Ureter (tissue), 1 donor: ENCODE measurements around the gene ZHX3. TPM values are rescaled to one million over a fixed set of nuclear protein-coding genes. Genes with fewer than 3 reads are reported as not detected.

ENCODE experiments used
- DNase-seq: peaks from one replicate; pipeline ENCODE4 v3.0.0-alpha.2; 2020; ENCODE audit warnings: low spot score
- total RNA-seq: library from RNA; stranded (reverse); gene quantifications from one replicate; pipeline ENCODE4 v1.2.4, GENCODE V29; 2023
- donor health status: DM: yes; HTN: yes; CAD: no.

The ZHX3 gene
- total RNA-seq, 1 donor from 2014 or later, result 49.3 TPM

DNA sequence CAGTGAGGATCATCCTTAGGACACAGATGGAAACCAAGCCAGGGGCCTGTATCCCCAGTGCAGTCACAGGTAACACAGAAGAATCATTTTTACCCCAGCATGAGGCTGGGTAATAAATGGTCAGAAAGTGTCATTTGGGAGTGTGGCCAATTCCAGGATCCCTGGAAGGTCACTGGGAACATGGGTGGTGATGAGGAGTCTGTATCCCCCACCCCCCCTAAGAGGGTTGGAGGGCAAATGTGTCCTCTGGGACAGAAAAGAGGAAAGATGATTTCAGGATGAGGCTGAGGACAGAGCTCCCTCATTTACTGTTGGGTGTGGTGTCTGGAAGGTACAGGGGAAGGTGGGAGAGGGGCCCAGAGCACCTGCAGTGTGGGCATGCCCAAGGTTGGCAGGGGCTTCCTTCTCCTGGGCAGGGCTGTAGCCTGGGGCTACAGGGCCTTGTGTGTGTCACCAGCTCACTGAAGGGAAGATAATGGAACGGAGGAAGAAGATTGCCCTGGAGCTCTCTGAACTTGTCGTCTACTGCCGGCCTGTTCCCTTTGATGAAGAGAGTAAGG is 145.7 kb downstream of the ZHX3 start:
- peak; percentile 29 for DNase-seq

DNA sequence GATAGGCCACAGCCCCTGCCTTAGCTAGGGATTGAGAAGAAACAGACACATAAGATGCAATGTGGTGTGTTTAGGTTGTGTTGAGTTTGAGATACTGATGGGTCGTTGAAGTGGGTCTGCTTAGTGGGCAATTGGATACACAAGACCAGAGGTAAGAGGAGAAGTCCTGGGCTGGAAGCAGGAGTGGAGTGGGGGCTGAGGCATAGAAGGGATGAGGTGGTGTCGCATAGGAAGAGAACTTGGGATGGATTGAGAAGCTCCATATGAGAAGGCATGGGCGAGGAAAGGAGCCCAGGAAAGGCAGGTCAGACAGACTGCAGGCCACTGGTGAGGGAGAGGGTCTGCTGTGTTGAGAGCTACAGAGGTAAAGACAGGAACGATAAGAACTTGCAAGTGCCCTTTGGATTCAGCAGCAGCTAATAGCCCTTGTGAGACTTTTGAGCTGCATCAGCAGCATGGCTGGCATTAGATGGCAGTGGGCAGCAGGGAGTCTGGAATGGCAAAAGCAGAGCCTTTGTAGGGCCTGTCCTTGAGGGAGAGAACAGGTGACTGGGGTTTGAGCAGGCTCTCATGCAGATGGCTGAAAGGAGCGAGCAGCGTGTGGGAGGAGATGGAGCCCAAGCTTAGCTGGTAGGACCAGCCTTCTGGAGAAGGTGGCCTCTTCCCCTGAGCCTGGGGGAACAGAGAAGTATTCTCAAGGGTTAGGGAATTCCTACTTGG is 147.0 kb downstream of the ZHX3 start:
- DNase-seq, result peak; percentile 31

DNA sequence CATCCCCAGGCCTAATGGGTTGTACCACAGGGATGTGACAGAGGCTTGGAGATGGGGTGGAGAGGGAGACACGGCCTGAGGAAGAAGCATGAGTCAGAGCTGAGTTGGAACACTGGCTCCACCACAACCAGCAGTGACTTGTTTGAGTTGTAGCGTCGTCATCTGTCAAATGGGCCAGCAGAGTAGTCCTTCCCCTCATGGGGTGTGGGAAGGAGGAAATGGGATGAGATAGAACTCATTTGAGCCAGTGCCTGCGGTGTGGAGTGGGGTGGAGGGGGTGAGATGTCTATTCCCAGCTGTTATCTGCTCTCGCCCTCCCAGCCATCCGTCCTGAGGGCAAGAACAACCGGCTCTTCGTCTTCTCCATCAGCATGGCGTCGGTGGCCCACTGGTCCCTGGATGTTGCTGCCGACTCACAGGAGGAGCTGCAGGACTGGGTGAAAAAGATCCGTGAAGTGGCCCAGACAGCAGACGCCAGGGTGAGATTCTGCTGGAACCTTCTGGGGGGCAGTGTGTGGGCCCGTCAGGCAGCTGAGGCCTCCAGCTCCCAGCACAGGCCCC is 147.7 kb downstream of the ZHX3 start:
- no peak for DNase-seq

DNA sequence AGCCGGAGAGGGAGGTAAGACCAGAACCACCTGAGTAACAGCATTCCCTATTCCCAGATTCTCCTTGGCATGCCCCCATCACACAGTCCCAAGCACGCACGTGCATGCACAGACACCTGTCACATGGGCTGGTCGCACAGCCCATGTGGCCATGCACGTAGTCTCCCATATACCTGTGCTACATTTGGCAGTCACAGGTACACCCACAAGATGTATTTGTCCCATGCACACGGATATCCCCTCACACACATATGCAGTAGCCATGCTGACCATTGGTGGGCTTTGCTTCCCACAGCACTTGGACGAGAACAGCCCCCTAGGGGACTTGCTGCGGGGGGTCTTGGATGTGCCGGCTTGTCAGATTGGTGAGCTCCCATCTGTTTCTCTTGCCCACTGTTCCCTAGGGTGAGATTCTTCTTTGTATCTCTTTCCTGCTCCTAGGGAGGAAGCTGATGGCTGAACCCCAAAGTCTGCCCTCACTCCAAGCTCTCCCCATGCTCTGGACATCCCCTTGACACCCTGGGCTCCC is 148.3 kb downstream of the ZHX3 start:
- no peak for DNase-seq

GRCh38 chr20:41168281-41169161 is 149.0 kb downstream of the ZHX3 start:
- no peak for DNase-seq

- DNase-seq, result no peak
Measured at GRCh38 chr20:41167481-41168253, 149.9 kb downstream of the ZHX3 start.

- no peak for DNase-seq
Measured at GRCh38 chr20:41167118-41167470, 150.4 kb downstream of the ZHX3 start.

GRCh38 chr20:41166201-41167117 is 151.1 kb downstream of the ZHX3 start:
- no peak for DNase-seq

- no peak for DNase-seq
Measured at GRCh38 chr20:41165001-41165882, 152.3 kb downstream of the ZHX3 start.

DNA sequence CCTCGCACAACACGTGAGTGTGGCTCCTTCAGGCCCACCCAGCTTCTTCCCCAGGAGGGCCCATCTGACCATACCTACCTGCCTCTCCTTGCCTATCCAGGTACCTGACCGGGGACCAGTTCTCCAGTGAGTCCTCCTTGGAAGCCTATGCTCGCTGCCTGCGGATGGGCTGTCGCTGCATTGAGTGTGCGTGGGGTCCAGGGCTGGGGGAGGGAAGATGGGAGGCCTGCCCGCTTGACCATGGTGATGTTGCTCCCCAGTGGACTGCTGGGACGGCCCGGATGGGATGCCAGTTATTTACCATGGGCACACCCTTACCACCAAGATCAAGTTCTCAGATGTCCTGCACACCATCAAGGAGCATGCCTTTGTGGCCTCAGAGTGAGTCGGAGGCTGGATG is 153.7 kb downstream of the ZHX3 start:
- DNase-seq, result no peak

DNA sequence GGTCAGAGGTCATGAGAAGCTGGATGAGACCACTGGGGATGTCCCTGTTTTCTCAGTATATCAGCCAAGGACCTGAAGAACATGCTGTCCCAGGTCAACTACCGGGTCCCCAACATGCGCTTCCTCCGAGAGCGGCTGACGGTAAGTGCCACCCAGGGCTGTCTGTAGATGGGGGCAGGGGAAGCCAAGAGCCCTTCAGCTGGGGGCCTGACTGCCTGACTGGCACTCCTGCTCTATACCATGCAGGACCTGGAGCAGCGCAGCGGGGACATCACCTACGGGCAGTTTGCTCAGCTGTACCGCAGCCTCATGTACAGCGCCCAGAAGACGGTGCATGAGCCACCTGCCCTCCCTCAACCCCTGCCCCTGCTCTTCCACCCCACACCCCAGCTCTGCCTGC is 155.1 kb downstream of the ZHX3 start:
- DNase-seq, result no peak

- no peak for DNase-seq
Measured at GRCh38 chr20:41161886-41162285, 155.6 kb downstream of the ZHX3 start.

DNA sequence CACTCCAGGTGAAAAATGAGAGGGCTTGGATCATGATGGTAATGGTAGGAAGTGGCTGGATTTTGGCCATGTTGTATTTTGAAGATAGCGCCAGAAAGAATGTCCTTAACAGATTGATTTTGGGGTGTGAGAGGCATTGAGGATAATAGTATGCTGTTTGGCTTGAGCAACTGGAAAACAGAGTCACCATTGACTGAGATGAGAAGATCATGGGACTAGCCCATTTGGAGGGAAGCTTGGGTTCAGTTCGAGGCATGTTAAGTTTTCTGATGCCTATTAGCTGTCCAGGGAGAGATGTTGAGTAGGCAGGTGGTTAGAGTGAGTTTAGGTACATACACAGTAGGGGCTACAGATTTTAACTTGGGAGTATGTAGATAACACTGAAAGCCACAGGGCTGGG is 156.8 kb downstream of the ZHX3 start:
- no peak for DNase-seq

- no peak for DNase-seq
Measured at GRCh38 chr20:41159547-41159946, 158.0 kb downstream of the ZHX3 start.

DNA sequence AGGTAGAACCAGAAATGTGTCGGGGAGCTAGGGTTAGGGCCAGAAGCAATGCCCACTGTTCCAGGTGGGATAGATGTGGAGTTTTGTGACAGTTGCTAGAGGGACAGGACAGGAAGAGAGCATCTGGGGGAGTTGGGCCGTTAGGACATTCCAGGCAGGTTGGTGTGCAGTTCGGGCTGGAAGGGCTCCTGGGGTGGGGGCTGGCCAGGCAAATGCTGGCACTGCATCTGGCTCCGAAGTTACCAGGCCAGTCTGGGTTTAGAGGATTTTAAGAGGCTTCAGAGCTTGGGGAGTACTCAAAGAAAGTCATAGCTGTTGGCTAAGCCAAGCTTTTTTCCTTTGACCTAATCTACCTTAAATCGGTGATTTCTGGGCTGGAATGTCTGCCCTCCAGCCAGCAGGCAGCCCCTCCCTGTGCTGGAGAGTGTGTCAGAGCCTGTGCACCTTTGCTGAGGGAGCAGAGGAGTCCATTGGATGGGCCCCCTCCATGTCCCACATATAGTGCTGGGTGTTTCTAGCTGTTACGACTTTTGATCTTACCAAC is 159.4 kb downstream of the ZHX3 start:
- no peak for DNase-seq

DNA sequence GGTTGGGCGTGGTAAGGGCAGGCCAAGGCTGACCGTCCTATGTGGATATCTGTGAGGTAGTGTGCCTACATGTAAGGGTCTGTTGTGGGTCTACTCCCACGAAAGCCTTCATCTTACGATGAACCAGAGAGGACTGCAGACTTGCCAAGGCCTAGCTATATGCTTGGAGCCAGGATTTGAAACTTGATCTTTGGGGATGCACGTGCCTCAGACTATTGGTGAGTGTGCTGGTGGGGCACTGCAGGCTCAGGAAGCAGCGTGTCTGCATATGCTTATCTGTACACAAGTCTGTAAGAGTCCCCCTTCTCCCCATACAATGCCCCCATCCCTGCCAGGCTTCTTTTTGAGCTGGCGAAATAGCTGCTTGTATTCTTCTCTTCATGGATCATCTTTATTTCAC is 162.3 kb downstream of the ZHX3 start:
- no peak for DNase-seq

DNA sequence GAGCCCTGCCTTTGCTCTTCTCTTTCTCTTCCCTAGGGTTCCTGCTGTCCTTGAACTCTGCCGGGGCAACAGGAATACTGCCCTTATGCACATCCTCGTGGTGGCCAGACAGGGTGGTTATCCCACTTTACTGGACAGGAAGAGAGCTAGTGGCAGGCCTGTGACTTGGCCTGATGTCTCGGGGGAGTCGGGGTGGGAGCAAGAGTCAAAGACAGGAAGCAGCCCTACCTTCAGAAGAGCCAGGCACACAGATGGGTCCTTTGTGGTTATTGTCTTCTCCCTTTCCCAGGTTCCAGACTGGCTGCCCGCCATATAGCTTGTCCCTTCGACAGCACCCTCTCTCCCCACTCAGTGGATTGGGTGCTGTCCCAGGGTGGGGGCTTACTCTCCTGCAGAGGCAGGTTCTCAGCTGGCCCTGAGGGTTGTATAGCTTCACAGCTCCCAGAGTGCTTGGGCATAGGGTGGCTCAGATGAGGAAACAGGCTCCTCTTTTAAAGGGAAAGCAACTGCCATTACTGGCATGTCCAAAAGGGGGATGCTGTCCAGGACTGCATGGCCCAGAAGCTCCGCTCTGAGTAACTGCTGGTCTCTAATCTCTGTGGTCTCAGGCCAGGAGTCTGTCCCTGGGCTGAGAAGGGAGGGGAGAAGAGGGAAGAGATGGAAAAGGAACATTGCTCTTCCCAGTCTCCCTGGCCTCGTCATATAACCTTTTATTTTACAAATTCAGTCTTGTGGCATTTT is 162.9 kb downstream of the ZHX3 start:
- DNase-seq, result no peak

DNA sequence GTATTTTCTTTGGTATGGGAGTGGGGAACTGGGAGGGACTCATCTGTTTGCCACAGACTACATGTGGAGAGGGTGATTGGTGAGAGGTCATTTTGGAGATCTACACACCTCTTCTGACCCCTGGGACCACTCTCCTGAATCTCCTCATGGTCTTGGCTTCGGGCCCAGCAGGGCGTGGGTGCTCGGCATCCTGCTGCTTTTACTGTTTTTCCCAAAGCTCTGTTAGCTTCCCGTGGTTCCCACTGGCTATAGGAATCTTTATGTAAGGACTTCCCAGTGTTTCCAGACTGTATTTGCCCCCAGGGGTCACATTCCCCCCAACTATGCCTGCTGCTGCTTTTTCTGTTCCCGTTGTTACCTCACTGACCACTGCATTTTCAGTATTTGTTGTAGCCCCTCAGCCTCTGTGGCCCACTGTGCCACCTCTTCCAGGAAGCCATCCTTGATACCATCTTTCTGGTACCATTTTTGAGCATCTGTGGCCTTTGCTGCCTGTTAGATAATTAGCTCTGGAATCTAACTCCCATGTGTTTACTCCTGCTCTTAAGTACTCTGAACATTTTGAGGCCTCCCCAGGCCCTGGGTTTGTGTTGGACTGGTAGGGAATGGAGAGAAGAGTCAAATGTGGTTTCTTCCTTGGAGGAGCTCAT is 165.3 kb downstream of the ZHX3 start:
- DNase-seq, result no peak
